SK-N-SH (cell line): ENCODE data around the gene IFT74. TPM values are rescaled to one million over a fixed set of nuclear protein-coding genes. Genes with fewer than 3 reads are reported as not detected.

ENCODE experiments used
- CTCF ChIA-PET: fragments of 300-600, 350-600 bp; formaldehyde crosslinking; extraction: SDS; loops from one replicate; lab custom pipeline; 2021; lab: Yijun Ruan, JAX
- POLR2A ChIA-PET: fragments of 350-600 bp; sonication (Branson Sonifier 250); formaldehyde crosslinking; extraction: SDS; loops from one replicate; lab custom pipeline; 2020; ENCODE audit warnings: antibody characterized with exemption, inconsistent platforms; lab: Yijun Ruan, JAX
- DNase-seq: peaks from one replicate; pipeline ENCODE4 v3.0.0; 2012
- H2AFZ ChIP-seq: fragments of 200-600 bp; sonication (generic); 2 replicates; pipeline ENCODE4 v1.8.1; 2016; ENCODE audit warnings: antibody characterized with exemption, mild to moderate bottlenecking, low read depth
- H3F3A ChIP-seq: fragments of 200-600 bp; sonication (generic); replicated peaks from 2 replicates; pipeline ENCODE3; 2016; ENCODE audit warnings: antibody characterized with exemption, mild to moderate bottlenecking; ENCODE audit not compliant: insufficient read depth
- H3K27ac ChIP-seq, 2 experiments: fragments of 200-500 bp in 1 of 2; fragments of 200-600 bp in 1 of 2; sonication (Bioruptor generic) in 1 of 2; sonication (generic), shearing (Covaris generic) in 1 of 2; 2 replicates each; pipeline versions ENCODE4 v1.5.1 to v1.6.1; 2014 to 2016; ENCODE audit warnings: low read depth in 2 of 2, inconsistent platforms in 1 of 2, low read length in 1 of 2, mild to moderate bottlenecking in 1 of 2, mixed read lengths in 1 of 2
- H3K27me3 ChIP-seq: fragments of 200-600 bp; sonication (generic), shearing (Covaris generic); 2 replicates; pipeline ENCODE4 v1.6.1; 2016; ENCODE audit warnings: mixed run types; ENCODE audit not compliant: insufficient read depth
- H3K36me3 ChIP-seq, 2 experiments: fragments of 200-500 bp in 1 of 2; fragments of 200-600 bp in 1 of 2; sonication (Bioruptor generic) in 1 of 2; sonication (generic) in 1 of 2; replicated peaks in 1 of 2; 2 replicates each; pipeline versions ENCODE3 to v1.5.1; 2014 to 2016; ENCODE audit warnings: low read length in 1 of 2, mild to moderate bottlenecking in 1 of 2; ENCODE audit not compliant: insufficient read depth in 2 of 2, control insufficient read depth in 1 of 2
- H3K4me1 ChIP-seq, 2 experiments: fragments of 200-500 bp in 1 of 2; fragments of 200-600 bp in 1 of 2; sonication (Bioruptor generic) in 1 of 2; sonication (generic), shearing (Covaris generic) in 1 of 2; 2 replicates each; pipeline versions ENCODE4 v1.5.1 to v1.6.1; 2014 to 2016; ENCODE audit warnings: low read depth in 1 of 2, low read length in 1 of 2, mixed run types in 1 of 2; ENCODE audit not compliant: insufficient read depth in 2 of 2, control insufficient read depth in 1 of 2
- H3K4me2 ChIP-seq: fragments of 200-600 bp; sonication (generic), shearing (Covaris generic); 2 replicates; pipeline ENCODE4 v1.6.1; 2017; ENCODE audit warnings: mixed run types
- H3K4me3 ChIP-seq, 2 experiments: fragments of 200-500 bp in 1 of 2; fragments of 200-600 bp in 1 of 2; sonication (Bioruptor generic) in 1 of 2; sonication (generic), shearing (Covaris generic) in 1 of 2; 2 replicates each; pipeline versions ENCODE4 v1.5.1 to v1.8.1; 2014 to 2016; ENCODE audit warnings: low read depth in 2 of 2, inconsistent platforms in 1 of 2, low read length in 1 of 2, mild to moderate bottlenecking in 1 of 2, mixed read lengths in 1 of 2, moderate library complexity in 1 of 2
- H3K79me2 ChIP-seq: fragments of 200-600 bp; sonication (generic); 2 replicates; pipeline ENCODE4 v1.8.1; 2017; ENCODE audit warnings: mild to moderate bottlenecking; ENCODE audit not compliant: insufficient read depth
- H3K9ac ChIP-seq: fragments of 200-600 bp; sonication (generic); 2 replicates; pipeline ENCODE4 v1.6.1; 2017; ENCODE audit warnings: mixed run types
- H3K9me2 ChIP-seq: fragments of 200-600 bp; sonication (generic); 2 replicates; pipeline ENCODE4 v1.6.1; 2017; ENCODE audit warnings: mixed run types
- H3K9me3 ChIP-seq: fragments of 200-600 bp; sonication (generic); 2 replicates; pipeline ENCODE4 v1.6.1; 2017; ENCODE audit warnings: mixed run types, mild to moderate bottlenecking, moderate library complexity
- H4K20me1 ChIP-seq: fragments of 200-600 bp; sonication (generic); 2 replicates; pipeline ENCODE4 v1.6.1; 2017; ENCODE audit warnings: mild to moderate bottlenecking, mixed run types; ENCODE audit not compliant: insufficient read depth
- ELF1 ChIP-seq: IDR thresholded peaks from 2 replicates; pipeline ENCODE4 v1.4.0; 2012
- EP300 ChIP-seq, 2 experiments: IDR thresholded peaks; 2 replicates each; pipeline versions ENCODE4 v1.4.0 to v1.6.1; 2012; ENCODE audit warnings: borderline replicate concordance in 1 of 2, low read depth in 1 of 2, low read length in 1 of 2
- FOSL2 ChIP-seq: IDR thresholded peaks from 2 replicates; pipeline ENCODE4 v1.4.0; 2012; ENCODE audit warnings: low read depth, mild to moderate bottlenecking, moderate library complexity, borderline replicate concordance
- FOXM1 ChIP-seq: IDR thresholded peaks from 2 replicates; pipeline ENCODE4 v1.4.0; 2012; ENCODE audit warnings: low read depth, mild to moderate bottlenecking
- NFIC ChIP-seq: IDR thresholded peaks from 2 replicates; pipeline ENCODE4 v1.4.0; 2012; ENCODE audit warnings: borderline replicate concordance
- NRF1 ChIP-seq: IDR thresholded peaks from 2 replicates; pipeline ENCODE4 v1.6.1; 2012; ENCODE audit warnings: low read depth, mild to moderate bottlenecking, low read length
- SMC3 ChIP-seq: IDR thresholded peaks from 2 replicates; pipeline ENCODE4 v1.6.1; 2012; ENCODE audit warnings: low read depth, low read length, improper control_type of control experiment
- USF1 ChIP-seq: IDR thresholded peaks from 2 replicates; pipeline ENCODE4 v1.4.0; 2012; ENCODE audit warnings: low read depth, borderline replicate concordance
- USF2 ChIP-seq: fragments of 150-350 bp; IDR thresholded peaks from 2 replicates; pipeline ENCODE4 v1.6.1; 2017; ENCODE audit warnings: antibody characterized with exemption, low read length, low read depth, borderline replicate concordance
- ZBTB33 ChIP-seq: IDR thresholded peaks from 2 replicates; pipeline ENCODE4 v1.4.0; 2012; ENCODE audit warnings: low read depth, borderline replicate concordance
- WGBS: methylation state at CpG from one replicate; pipeline ENCODE4 v1.1.6; 2017; ENCODE audit warnings: low lambda C conversion rate; 5-methylcytosine and 5-hydroxymethylcytosine counted together
- polyA plus RNA-seq, 3 experiments: library from polyadenylated mRNA; depleted of rRNA; stranded (reverse); fragments of >200 nt; gene quantifications; 2 replicates each; pipeline ENCODE4 v1.2.3, GENCODE V29; 2012

IFT74 gene
- polyA plus RNA-seq, 1 of the 3 experiments (the other 2 are of a cell fraction) = 6.3 TPM

DNA sequence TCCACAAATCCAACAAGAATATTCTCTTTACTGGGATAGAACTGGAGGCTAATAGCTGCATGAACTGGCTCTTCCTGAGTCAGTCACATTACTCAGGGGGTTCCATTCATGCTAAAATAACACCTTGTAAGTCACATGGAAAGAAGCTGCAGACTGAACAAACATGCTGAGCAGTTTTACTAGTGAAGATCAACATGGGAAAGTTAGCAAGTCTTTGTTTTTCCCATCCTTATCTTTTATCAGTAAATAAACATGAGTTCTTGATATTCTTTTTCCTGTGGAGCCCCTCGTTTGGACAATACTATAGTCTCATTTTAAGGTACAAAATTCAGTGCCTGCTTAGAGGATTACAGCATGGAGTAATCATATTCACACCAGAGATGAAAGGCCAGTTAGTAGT is 109.1 kb downstream of the IFT74 start:
- no peak overlapping the region for H3K4me2 ChIP-seq
- no peak for DNase-seq
- POLR2A ChIA-PET = no interaction called here

More for the DNA sequence above, 109.1 kb downstream of the IFT74 start:
- 85% methylated on average over 1 of the region's 1 CpG for WGBS
- Histone ChIP-seq H3F3A (no peaks in the 10 kb centered on the region), H3K9me2 (no peaks in the 10 kb centered on the region), H3K9ac (no peak overlapping the region), H3K27me3 (no peaks in the 10 kb centered on the region), H3K27ac (no peak overlapping the region), H3K36me3 (peaks cover 0 to 6% of the 10 kb centered on the region in 2 experiments), H3K4me3 (no peak overlapping the region), H4K20me1 (no peaks in the 10 kb centered on the region), H3K4me1 (no peaks in the 10 kb centered on the region), H2AFZ (no peak overlapping the region), H3K9me3 (no peaks in the 10 kb centered on the region), H3K79me2 (no peaks in the 10 kb centered on the region)
- CTCF ChIA-PET = no interaction called here
- TF ChIP-seq EP300 (IDR thresholded peaks at IDR 0.05; ENCODE audit: borderline replicate concordance in 1 of 2, low read depth in 1 of 2, low read length in 1 of 2) = no peak
- no peak for TF ChIP-seq FOXM1
- TF ChIP-seq ZBTB33 = no peak
- no peak for TF ChIP-seq NFIC
- TF ChIP-seq USF1 = no peak
- no peak for TF ChIP-seq USF2
- no peak for TF ChIP-seq SMC3
- no peak for TF ChIP-seq NRF1
- TF ChIP-seq FOSL2 = no peak
- TF ChIP-seq ELF1 = no peak
